SK-MEL-5 (cell line): ENCODE results near the gene MTIF3. TPM values are rescaled to one million over a fixed set of nuclear protein-coding genes. Genes with fewer than 3 reads are reported as not detected.
"Not testable (repeated sequence)": the region's sequence is repeated elsewhere in the genome, so short reads cannot be mapped to it uniquely, and the experiment has no call there.

ENCODE experiments used
- DNase-seq: peaks from one replicate; pipeline ENCODE4 v3.0.0-alpha.2; 2016; ENCODE audit warnings: low read depth, low spot score
- in situ Hi-C: cut with HindIII; loops from 2 replicates; pipeline ENCODE4 v1.10.0; 2016; ENCODE audit warnings: low sequenced_read_pairs, high pct_unique_total_duplicates, low pct_unique_long_range_greater_than_20kb
- small RNA-seq, 2 experiments: library from RNA; depleted of rRNA; stranded (forward); fragments of <200 nt; gene quantifications; one replicate each; pipeline ENCODE3, GENCODE V24; 2014
- total RNA-seq: library from RNA; depleted of rRNA; stranded (reverse); fragments of >200 nt; shearing (Covaris generic); gene quantifications from 2 replicates; pipeline ENCODE4 v1.2.3, GENCODE V29; 2014; rRNA removed

The MTIF3 gene
- total RNA-seq, 1 experiment from 2014 or later, result 70.2 TPM

DNA sequence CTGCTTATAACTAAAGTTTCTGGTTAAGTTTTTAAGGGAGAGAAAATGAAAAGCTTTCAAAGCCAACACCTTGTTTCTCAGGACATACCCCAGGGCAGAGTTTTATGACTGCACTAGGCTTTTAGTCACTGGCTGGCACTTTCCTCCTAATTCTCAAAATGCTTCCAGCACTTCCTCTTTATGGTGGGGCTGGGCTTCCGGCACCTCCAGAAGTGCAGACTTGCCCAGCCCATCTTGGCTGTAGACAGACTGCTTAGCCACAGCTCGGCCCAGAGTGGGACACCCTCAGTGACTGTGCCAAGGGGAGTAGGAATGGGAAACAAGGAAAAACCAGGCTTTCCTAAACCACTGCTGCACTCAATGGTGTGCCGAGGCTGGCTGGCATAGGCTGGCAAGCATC is 49.2 kb downstream of the MTIF3 start:
- in situ Hi-C loops, result no loop called here
- no peak for DNase-seq

DNA sequence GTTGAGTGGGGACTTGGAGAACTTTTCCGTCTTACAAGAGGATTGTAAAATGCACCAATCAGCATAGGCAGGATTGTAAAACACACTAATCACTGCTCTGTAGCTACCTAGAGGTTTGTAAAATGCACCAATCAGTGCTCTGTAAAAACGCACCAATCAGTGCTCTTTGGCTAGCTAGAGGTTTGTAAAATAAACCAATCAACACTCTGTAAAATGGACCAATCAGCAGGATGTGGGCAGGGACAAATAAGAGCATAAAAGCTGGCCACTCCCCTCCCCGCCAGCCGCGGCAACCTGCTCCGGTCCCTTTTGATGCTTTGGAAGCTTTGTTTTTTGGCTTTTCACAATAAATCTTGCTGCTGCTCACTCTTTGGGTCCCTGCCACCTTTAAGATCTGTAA is 50.0 kb downstream of the MTIF3 start:
- in situ Hi-C loops, DNase-seq: not testable (repeated sequence)

DNA sequence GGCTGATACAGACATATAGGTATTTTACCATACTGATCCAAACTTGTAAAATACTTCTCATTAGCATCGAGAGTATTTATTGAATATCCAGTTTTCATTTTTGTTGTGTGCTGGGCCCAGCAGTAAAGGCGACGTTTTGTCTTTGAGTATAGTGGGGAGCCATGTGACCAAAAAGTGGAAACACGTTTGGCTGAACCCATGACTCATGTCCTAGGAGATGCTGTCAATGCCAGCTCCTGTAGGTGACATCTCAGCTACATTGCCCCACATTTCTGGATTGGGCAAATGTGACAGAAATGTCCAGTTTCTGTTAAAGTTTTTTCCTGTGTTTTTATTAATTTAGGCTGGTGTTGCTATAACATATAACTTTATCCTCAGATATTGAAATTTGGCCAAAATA is 52.0 kb downstream of the MTIF3 start:
- DNase-seq, result no peak
- in situ Hi-C loops, result no loop called here

DNA sequence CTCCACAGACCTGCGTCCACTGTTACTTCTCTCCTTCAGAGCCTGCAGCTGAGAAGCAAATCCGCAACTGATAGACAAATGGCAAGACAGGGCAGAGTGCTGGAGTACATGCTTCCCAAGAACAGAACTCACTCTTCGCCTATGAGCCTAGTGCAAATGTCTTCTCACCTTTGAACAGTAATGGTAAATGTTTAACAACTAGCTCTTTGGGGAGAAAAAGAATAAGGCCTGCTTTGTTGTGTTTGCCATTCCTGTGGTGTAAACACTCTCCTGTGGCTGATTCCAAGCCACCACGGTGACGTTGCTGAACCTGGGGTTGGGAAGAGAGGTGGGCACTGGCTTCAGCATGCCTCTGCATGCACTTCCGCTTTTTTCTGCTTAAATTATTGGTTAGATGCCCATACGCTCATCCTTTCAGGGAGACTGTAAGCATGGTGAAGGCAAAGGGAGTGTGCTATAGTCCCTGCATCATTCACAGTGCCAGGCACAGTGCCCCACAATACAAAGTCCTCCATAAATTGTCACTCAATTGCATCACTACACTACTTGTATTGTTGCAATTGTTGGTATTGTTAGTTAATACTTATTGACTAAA is 54.0 kb downstream of the MTIF3 start:
- no peak for DNase-seq
- in situ Hi-C loops, result no loop called here

DNA sequence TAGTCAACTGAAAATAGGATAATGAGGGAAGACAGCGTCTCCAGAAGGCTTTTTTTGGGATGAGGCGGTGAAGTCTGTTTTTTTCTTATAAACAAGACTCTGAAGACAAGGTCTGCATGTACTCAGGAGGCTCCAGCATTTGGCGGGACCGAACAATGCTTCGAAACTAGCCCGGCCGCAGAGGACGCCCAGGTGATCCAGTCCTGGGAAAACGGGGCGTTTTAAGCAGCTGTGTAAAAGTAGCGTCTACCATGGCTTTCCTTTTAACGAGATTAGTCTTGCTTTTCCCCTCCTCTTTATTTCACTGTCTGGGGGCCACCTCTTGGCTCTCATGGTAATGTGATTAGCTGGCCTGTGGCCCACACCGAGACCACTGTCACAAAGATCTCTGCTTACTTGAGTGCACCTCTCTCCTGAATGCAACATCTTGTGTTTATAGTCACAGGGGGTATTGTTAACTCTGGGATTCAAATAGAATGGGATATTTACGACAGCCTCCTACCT is 55.3 kb downstream of the MTIF3 start:
- in situ Hi-C loops, result no loop called here
- DNase-seq, result no peak

DNA sequence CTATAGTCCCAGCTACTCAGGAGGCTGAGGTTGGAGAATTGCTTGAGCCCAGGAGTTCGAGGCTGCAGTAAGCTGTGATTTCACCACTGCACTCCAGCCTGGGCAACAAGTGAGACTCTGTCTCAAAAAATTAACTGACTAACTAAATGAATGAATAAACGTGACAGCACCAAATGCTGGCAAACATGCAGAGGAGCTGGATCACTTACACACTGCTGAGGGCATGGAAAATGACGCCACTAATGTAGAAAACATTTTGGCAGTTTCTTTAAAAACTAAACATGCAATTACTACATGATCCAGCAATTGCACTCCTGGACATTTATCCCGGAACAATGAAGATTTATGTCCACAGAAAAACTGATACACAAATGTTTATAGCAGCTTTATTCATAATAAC is 57.3 kb downstream of the MTIF3 start:
- no peak for DNase-seq
- in situ Hi-C loops, result no loop called here

DNA sequence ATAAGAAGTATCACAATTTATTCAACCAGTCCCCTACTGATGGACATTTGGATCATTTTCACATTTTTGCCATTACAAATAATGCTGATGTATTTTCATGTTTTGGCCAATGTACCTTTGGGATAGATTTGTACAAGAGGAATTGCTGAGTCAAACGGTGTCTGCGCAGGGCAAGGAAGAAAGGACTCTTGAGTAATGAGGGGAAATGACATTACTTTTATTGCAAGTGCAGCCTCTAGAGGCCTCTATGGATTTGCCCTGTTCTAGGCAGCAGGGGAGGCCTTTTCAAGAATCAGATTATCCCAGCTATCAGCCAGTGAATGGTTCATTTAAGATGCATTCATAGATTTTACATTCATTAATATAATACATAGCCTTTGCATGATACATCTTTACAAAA is 58.9 kb downstream of the MTIF3 start:
- in situ Hi-C loops, result no loop called here
- no peak for DNase-seq

DNA sequence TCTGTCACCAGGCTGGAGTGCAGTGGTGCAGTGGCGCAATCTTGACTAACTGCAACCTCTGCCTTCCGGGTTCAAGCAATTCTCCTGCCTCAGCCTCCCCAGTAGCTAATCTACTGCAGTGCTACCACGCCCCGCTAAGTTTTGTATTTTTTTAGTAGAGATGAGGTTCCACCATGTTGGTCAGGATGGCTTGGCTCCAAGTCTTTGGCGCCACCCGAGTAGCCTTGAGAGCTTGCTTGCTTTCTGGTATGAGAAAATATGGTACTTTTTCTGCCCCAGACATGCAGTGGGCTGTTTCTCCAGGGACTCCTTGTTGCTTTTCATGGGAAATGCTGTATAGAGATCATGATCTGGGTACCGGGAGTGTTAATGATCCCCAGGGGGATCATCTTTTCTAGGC is 60.5 kb downstream of the MTIF3 start:
- in situ Hi-C loops, result no loop called here
- DNase-seq, result no peak

DNA sequence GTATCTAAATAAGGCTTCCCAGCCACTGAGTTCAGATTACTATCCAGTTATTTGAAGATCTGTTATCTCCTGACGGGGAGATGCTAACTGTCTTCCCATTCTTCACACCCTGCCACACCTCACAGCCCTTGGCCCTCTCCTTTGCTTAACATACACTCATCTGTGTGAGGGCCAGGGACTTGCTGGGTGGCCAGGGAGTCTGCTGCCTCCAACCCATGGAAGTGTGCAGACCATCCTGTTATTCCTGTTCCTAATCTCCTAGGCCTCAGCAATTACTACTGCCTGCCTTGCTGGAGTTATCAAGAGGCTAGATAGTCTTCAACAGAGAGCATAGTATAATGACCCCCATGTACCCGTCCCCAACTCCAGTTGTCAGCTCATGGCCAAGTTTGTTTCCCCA is 62.1 kb downstream of the MTIF3 start:
- in situ Hi-C loops, result no loop called here
- DNase-seq, result no peak

Small RNAs within 50 kb of the gene (small RNA-seq; reads per million reads assigned to genes)
- gene RNU6-63P (0 reads per million in 2 experiments), gene RNY1P1 (0 to 0.05 reads per million in 2 experiments)

Other genes starting within 250 kb of the MTIF3 start
- 1,344 and 1,559 TPM in 2 replicates for gene RPL21, start 199.0 kb downstream of the MTIF3 start, total RNA-seq
- gene RASL11A, start 179.7 kb downstream of the MTIF3 start, total RNA-seq, result 0.27 and 1.7 TPM in 2 replicates
- gene GTF3A, start 25.9 kb downstream of the MTIF3 start, total RNA-seq, result 284 and 304 TPM in 2 replicates
- gene LNX2, start 170.0 kb upstream of the MTIF3 start, total RNA-seq, result 13.4 and 14.8 TPM in 2 replicates
- 205 and 213 TPM in 2 replicates for gene POLR1D, start 171.3 kb upstream of the MTIF3 start, total RNA-seq